Esophagus squamous epithelium (tissue), 4 donors: Measurements from ENCODE around the gene CHST8.

ENCODE experiments used
- POLR2A ChIP-seq, 4 donors: fragments of 450-650 bp; IDR thresholded peaks; one replicate each; pipeline ENCODE4 v1.6.1; 2017; ENCODE audit warnings: antibody characterized with exemption in 4 of 4, mild to moderate bottlenecking in 4 of 4, moderate library complexity in 3 of 4
- TF ChIP-seq, protein P1 (sequence below), 6 experiments: fragments of 450-650 bp in 4 of 6; fragments of 200-600 bp in 2 of 6; sonication (generic) in 2 of 6; IDR thresholded peaks; one replicate each; pipeline ENCODE4 v1.5.1; 2016 to 2019; ENCODE audit warnings: antibody characterized with exemption in 6 of 6, mild to moderate bottlenecking in 4 of 6, moderate library complexity in 4 of 6

DNA sequence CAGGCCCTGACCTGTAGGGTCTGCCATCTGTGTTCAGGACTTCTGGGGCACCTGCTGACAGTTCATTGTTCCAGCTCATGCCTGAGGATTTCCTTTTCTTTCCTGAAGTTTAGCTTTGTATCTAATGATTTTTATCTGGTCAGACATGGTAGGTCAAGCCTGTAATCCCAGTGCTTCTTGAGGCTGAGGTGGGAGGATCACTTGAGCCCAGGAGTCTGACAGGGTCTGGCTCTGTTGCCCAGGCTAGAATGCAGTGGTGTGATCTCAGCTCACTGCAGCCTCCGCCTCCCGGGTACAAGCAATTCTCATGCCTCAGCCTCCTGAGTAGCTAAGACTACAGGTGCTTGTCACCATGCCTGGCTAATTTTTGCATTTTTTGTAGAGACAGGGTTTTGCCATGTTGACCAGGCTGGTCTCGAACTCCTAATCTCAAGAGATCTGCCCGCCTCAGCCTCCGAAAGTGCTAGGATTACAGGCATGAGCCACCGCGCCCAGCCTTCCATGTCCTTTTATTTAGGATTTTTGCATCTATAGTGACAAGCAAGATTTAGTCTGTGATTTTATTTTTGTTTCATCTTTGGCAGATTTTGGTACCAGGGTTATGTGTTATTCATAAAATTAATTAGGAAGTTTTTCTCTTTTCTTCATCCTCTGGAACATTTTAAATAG is 33.2 kb downstream of the CHST8 start:
- no peak for TF ChIP-seq POLR2A (IDR thresholded peaks at IDR 0.05)
- TF ChIP-seq, protein P1, sequence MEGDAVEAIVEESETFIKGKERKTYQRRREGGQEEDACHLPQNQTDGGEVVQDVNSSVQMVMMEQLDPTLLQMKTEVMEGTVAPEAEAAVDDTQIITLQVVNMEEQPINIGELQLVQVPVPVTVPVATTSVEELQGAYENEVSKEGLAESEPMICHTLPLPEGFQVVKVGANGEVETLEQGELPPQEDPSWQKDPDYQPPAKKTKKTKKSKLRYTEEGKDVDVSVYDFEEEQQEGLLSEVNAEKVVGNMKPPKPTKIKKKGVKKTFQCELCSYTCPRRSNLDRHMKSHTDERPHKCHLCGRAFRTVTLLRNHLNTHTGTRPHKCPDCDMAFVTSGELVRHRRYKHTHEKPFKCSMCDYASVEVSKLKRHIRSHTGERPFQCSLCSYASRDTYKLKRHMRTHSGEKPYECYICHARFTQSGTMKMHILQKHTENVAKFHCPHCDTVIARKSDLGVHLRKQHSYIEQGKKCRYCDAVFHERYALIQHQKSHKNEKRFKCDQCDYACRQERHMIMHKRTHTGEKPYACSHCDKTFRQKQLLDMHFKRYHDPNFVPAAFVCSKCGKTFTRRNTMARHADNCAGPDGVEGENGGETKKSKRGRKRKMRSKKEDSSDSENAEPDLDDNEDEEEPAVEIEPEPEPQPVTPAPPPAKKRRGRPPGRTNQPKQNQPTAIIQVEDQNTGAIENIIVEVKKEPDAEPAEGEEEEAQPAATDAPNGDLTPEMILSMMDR (IDR thresholded peaks at IDR 0.05), result no peak
